Loucy (cell line): Measurements from ENCODE around the gene WWC1.

Experiments used
- H2AFZ ChIP-seq: fragments of 200-600 bp; sonication (generic); 2 replicates; pipeline ENCODE4 v1.6.0; 2016; ENCODE audit warnings: antibody characterized with exemption, mild to moderate bottlenecking, low read length, moderate library complexity
- H3F3A ChIP-seq: fragments of 200-600 bp; 2 replicates; pipeline ENCODE4 v1.6.0; 2016; ENCODE audit warnings: antibody characterized with exemption, low read depth, mild to moderate bottlenecking
- H3K27me3 ChIP-seq: fragments of 200-600 bp; sonication (generic); 2 replicates; pipeline ENCODE4 v1.6.1; 2014; ENCODE audit warnings: low read length, mild to moderate bottlenecking; ENCODE audit not compliant: insufficient read depth, poor library complexity, severe bottlenecking
- H3K36me3 ChIP-seq: fragments of 200-600 bp; sonication (generic); 2 replicates; pipeline ENCODE4 v1.6.1; 2016; ENCODE audit warnings: low read length; ENCODE audit not compliant: insufficient read depth
- H3K4me1 ChIP-seq: fragments of 200-600 bp; sonication (generic); 2 replicates; pipeline ENCODE4 v1.5.1; 2014; ENCODE audit warnings: low read length, mild to moderate bottlenecking; ENCODE audit not compliant: insufficient read depth, poor library complexity, severe bottlenecking
- H3K4me2 ChIP-seq: fragments of 200-600 bp; sonication (generic); 2 replicates; pipeline ENCODE4 v1.6.0; 2014; ENCODE audit warnings: antibody characterized with exemption, low read length, low read depth, mild to moderate bottlenecking; ENCODE audit not compliant: poor library complexity, severe bottlenecking
- H3K4me3 ChIP-seq: fragments of 200-600 bp; sonication (generic); 2 replicates; pipeline ENCODE4 v1.5.1; 2014; ENCODE audit warnings: low read length, mild to moderate bottlenecking, mixed read lengths; ENCODE audit not compliant: poor library complexity, severe bottlenecking
- H3K79me2 ChIP-seq: fragments of 200-600 bp; sonication (generic); 2 replicates; pipeline ENCODE4 v1.6.1; 2014; ENCODE audit warnings: low read length; ENCODE audit not compliant: insufficient read depth
- H3K9ac ChIP-seq: fragments of 200-600 bp; sonication (generic); 2 replicates; pipeline ENCODE4 v1.6.0; 2014; ENCODE audit warnings: mild to moderate bottlenecking, low read depth, low read length, moderate library complexity; ENCODE audit not compliant: poor library complexity, severe bottlenecking
- H3K9me2 ChIP-seq: fragments of 200-600 bp; sonication (generic); replicated peaks from 2 replicates; pipeline ENCODE4 v1.6.1; 2016; ENCODE audit warnings: low read depth, low read length, mixed read lengths
- H3K9me3 ChIP-seq: fragments of 200-600 bp; sonication (generic); 2 replicates; pipeline ENCODE4 v1.6.1; 2014; ENCODE audit warnings: mild to moderate bottlenecking, antibody characterized with exemption, low read length, low read depth; ENCODE audit not compliant: insufficient read depth
- H4K20me1 ChIP-seq: fragments of 200-600 bp; sonication (generic); 2 replicates; pipeline ENCODE4 v1.6.0; 2014; ENCODE audit warnings: antibody characterized with exemption, low read length, mild to moderate bottlenecking; ENCODE audit not compliant: insufficient read depth, poor library complexity, severe bottlenecking
- CTCF ChIP-seq: fragments of 200-600 bp; sonication (generic); conservative IDR thresholded peaks from 2 replicates; pipeline ENCODE4 v1.5.1; 2014; ENCODE audit warnings: mild to moderate bottlenecking, antibody characterized with exemption, low read length
- EZH2phosphoT487 ChIP-seq: fragments of 200-600 bp; IDR thresholded peaks from 2 replicates; pipeline ENCODE4 v1.6.1; 2018; ENCODE audit warnings: antibody characterized with exemption, mild to moderate bottlenecking, moderate library complexity, borderline replicate concordance

WWC1 gene

DNA sequence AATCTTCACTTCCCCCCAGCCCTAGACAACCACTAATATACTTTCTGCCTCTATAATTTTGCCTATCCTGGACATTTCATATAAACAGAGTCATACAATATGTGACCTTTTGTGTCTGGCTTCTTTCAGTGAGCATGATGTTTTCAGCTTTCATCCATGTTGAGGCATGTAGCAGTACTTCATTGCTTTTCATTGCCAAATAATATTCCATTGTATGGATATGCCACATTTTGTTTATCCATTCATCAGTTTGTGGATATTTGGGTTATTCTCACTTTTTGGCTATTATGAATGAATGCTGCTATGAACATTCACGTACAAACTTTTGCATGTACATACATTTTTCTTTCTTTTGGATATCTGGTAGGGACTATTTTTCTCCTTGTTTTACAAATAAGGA lies 49.0 kb downstream of the WWC1 start:
- Histone ChIP-seq H3K9me2 (no peaks in the 10 kb centered on the region), H3K4me2 (no peak overlapping the region), H3F3A (no peaks in the 10 kb centered on the region), H3K79me2 (no peaks in the 10 kb centered on the region), H4K20me1 (no peaks in the 10 kb centered on the region), H3K9ac (no peak overlapping the region), H2AFZ (no peak overlapping the region), H3K4me3 (no peak overlapping the region), H3K27me3 (no peaks in the 10 kb centered on the region), H3K9me3 (no peaks in the 10 kb centered on the region), H3K4me1 (no peaks in the 10 kb centered on the region), H3K36me3 (no peaks in the 10 kb centered on the region)
- TF ChIP-seq EZH2phosphoT487 = no peak
- no peak for TF ChIP-seq CTCF

DNA sequence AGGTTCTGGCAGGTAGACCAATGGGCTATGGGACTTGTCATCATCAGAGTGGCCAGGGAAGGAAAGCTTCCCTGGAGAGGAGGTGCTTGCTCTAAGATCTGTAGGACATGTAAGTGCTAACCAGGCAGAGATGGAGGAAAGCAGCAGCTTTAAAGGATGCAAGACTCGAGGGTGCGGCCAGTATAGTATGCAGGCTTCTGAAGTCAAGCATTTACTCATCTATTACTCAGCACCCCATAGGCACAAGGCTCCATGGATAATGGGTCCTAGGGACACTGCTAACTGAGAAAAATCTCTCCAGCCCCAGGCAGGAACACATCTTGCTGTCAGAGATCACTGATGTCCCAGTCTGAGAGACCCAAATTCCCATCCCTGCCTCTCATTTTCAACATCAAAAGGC lies 49.7 kb downstream of the WWC1 start:
- H3K9me2 ChIP-seq = no peaks in the 10 kb centered on the region
- H3K9ac ChIP-seq = no peak overlapping the region
- no peaks in the 10 kb centered on the region for H3F3A ChIP-seq
- H4K20me1 ChIP-seq = no peaks in the 10 kb centered on the region
- H3K36me3 ChIP-seq = no peaks in the 10 kb centered on the region
- no peaks in the 10 kb centered on the region for H3K79me2 ChIP-seq
- TF ChIP-seq CTCF (no peak), EZH2phosphoT487 (no peak)
- no peaks in the 10 kb centered on the region for H3K4me1 ChIP-seq
- H2AFZ ChIP-seq = no peak overlapping the region
- H3K27me3 ChIP-seq = no peaks in the 10 kb centered on the region
- H3K4me2 ChIP-seq = no peak overlapping the region
- H3K4me3 ChIP-seq = no peak overlapping the region
- no peaks in the 10 kb centered on the region for H3K9me3 ChIP-seq

DNA sequence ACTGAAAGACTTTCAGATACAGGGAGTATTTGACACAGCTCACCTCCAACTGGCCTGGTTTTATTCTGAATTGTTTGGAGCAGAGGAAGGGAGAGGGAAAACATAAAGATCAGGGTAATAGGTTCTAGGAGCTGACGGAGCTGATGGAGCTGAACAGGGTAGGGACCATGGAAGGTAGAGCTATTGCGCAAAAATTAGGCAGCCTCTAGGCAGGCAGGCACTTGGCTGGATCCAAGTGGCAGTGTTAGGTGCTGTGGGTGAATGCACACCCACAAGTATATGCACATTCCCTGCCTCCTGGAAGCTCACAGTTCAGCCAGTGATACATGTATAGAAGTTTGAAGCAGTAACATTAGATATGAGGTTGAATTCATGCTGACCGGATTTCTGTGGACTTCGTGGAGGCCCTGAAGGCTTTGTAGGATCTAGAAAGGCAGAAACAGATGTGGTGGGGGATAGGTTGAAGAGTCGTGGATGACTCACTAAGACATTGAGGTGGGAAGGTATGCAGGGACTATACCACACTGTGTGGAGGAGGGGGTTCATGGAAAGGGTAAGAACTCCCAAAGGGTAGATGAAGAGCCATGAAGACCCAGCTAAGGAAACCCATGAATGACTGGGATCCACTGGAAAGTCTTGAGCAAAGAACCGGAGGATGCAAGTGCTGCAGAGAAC lies 50.8 kb downstream of the WWC1 start:
- Histone ChIP-seq H3K4me1 (no peaks in the 10 kb centered on the region), H3F3A (no peaks in the 10 kb centered on the region), H3K4me2 (no peak overlapping the region), H3K9me2 (no peaks in the 10 kb centered on the region), H4K20me1 (no peaks in the 10 kb centered on the region), H3K79me2 (no peaks in the 10 kb centered on the region), H3K4me3 (no peak overlapping the region), H2AFZ (no peak overlapping the region), H3K9me3 (no peaks in the 10 kb centered on the region), H3K27me3 (no peaks in the 10 kb centered on the region), H3K9ac (no peak overlapping the region), H3K36me3 (no peaks in the 10 kb centered on the region)
- TF ChIP-seq EZH2phosphoT487 = no peak
- no peak for TF ChIP-seq CTCF
